Chondrocyte (in vitro differentiated cells): ENCODE measurements around the gene AGL. TPM values are rescaled to one million over a fixed set of nuclear protein-coding genes. Genes with fewer than 3 reads are reported as not detected.

Experiments
- DNase-seq: peaks from one replicate; pipeline ENCODE4 v3.0.0; 2021; ENCODE audit warnings: mixed read lengths, low spot score
- H3K27ac Mint-ChIP-seq: one replicate; pipeline ENCODE4 v1.8.0; 2021; ENCODE audit warnings: mild to moderate bottlenecking, moderate library complexity, mixed read lengths; ENCODE audit not compliant: unreplicated experiment
- H3K27me3 Mint-ChIP-seq: 2 replicates; pipeline ENCODE4 v1.8.0; 2021; ENCODE audit warnings: low read depth, mixed read lengths
- H3K36me3 Mint-ChIP-seq: 2 replicates; pipeline ENCODE4 v1.8.0; 2021; ENCODE audit warnings: low read depth, mixed read lengths
- H3K4me1 Mint-ChIP-seq: 2 replicates; pipeline ENCODE4 v1.8.0; 2021; ENCODE audit warnings: low read depth, mild to moderate bottlenecking, mixed read lengths
- H3K4me3 Mint-ChIP-seq: one replicate; pipeline ENCODE4 v1.8.0; 2021; ENCODE audit warnings: mild to moderate bottlenecking, moderate library complexity, mixed read lengths; ENCODE audit not compliant: unreplicated experiment
- H3K9me3 Mint-ChIP-seq: 2 replicates; pipeline ENCODE4 v1.8.0; 2021; ENCODE audit warnings: low read depth, mixed read lengths
- CTCF ChIP-seq: fragments of 200-600 bp; sonication (generic); IDR thresholded peaks from 2 replicates; pipeline ENCODE4 v1.5.0; 2021; ENCODE audit warnings: antibody characterized with exemption, mild to moderate bottlenecking, moderate library complexity
- total RNA-seq: library from RNA; stranded (reverse); gene quantifications from 3 replicates; pipeline ENCODE4 v1.2.1, GENCODE V29; 2021

The AGL gene
- total RNA-seq, 1 donor from 2014 or later = 12.6 TPM

- Mint-ChIP-seq H3K4me1 (peaks cover 10% of the 10 kb centered on the region), H3K4me3 (no peak overlapping the region), H3K27ac (no peak overlapping the region), H3K9me3 (no peaks in the 10 kb centered on the region), H3K36me3 (no peaks in the 10 kb centered on the region), H3K27me3 (peaks cover 7% of the 10 kb centered on the region)
- no peak for TF ChIP-seq CTCF
- DNase-seq = no peak
These were observed 38.4 kb upstream of the AGL start for GRCh38 chr1:99811747-99812146.

GRCh38 chr1:99814373-99814900, 35.7 kb upstream of the AGL start:
- no peak for DNase-seq
- H3K36me3 Mint-ChIP-seq = no peaks in the 10 kb centered on the region
- no peak overlapping the region for H3K27ac Mint-ChIP-seq
- TF ChIP-seq CTCF = no peak
- H3K27me3 Mint-ChIP-seq = peaks cover 7% of the 10 kb centered on the region
- H3K4me3 Mint-ChIP-seq = no peak overlapping the region
- H3K4me1 Mint-ChIP-seq = no peaks in the 10 kb centered on the region
- H3K9me3 Mint-ChIP-seq = no peaks in the 10 kb centered on the region

- H3K4me3 Mint-ChIP-seq = no peak overlapping the region
- H3K27ac Mint-ChIP-seq = no peak overlapping the region
- H3K27me3 Mint-ChIP-seq = peaks cover 7% of the 10 kb centered on the region
- no peaks in the 10 kb centered on the region for H3K4me1 Mint-ChIP-seq
- no peaks in the 10 kb centered on the region for H3K9me3 Mint-ChIP-seq
- H3K36me3 Mint-ChIP-seq = no peaks in the 10 kb centered on the region
- no peak for TF ChIP-seq CTCF
- no peak for DNase-seq
These were observed 33.5 kb upstream of the AGL start for GRCh38 chr1:99816656-99817055.

- DNase-seq = no peak
- Mint-ChIP-seq H3K4me3 (no peak overlapping the region), H3K4me1 (no peaks in the 10 kb centered on the region), H3K27ac (no peak overlapping the region), H3K9me3 (no peaks in the 10 kb centered on the region), H3K36me3 (no peaks in the 10 kb centered on the region), H3K27me3 (peaks cover 7% of the 10 kb centered on the region)
- TF ChIP-seq CTCF = no peak
These were observed 32.0 kb upstream of the AGL start for GRCh38 chr1:99818063-99818699.

- peaks cover 7% of the 10 kb centered on the region for H3K27me3 Mint-ChIP-seq
- no peaks in the 10 kb centered on the region for H3K36me3 Mint-ChIP-seq
- H3K9me3 Mint-ChIP-seq = peaks cover 6% of the 10 kb centered on the region
- H3K27ac Mint-ChIP-seq = no peak overlapping the region
- H3K4me1 Mint-ChIP-seq = no peaks in the 10 kb centered on the region
- no peak for TF ChIP-seq CTCF
- no peak overlapping the region for H3K4me3 Mint-ChIP-seq
- DNase-seq = no peak
These were observed 29.6 kb upstream of the AGL start for GRCh38 chr1:99820546-99820945.
